ENCODE measurements around the gene SPOCK2. TPM values are rescaled to one million over a fixed set of nuclear protein-coding genes. Genes with fewer than 3 reads are reported as not detected.

Gene SPOCK2
- total RNA-seq, 2 experiments from 2014 or later, result 0.76 to 7.5 TPM

- Histone ChIP-seq H3K4me1 (ENCODE audit: insufficient read depth, low read length, poor library complexity, severe bottlenecking) (peaks cover 21% of the 10 kb centered on the region), H3K4me2 (ENCODE audit: low read length) (no peak overlapping the region), H4K20me1 (ENCODE audit: insufficient read depth, low read length) (no peaks in the 10 kb centered on the region), H3K4me3 (ENCODE audit: low read depth, low read length, poor library complexity, severe bottlenecking) (no peak overlapping the region), H3K27ac (ENCODE audit: low read depth, low read length, poor library complexity, severe bottlenecking) (no peak overlapping the region), H3K9me2 (ENCODE audit: insufficient read depth, low read length) (no peaks in the 10 kb centered on the region), H3K36me3 (ENCODE audit: insufficient read depth, low read length) (no peaks in the 10 kb centered on the region), H2AFZ (ENCODE audit: low read length) (no peak overlapping the region), H3K79me2 (ENCODE audit: insufficient read depth, low read depth, low read length) (no peaks in the 10 kb centered on the region), H3K9me3 (ENCODE audit: low read length) (no peaks in the 10 kb centered on the region)
- DNase-seq (ENCODE audit: low spot score), result no peak
- intact Hi-C loops (cut with micrococcal nuclease; ENCODE audit: unreplicated experiment), result no loop called here
- CTCF ChIA-PET (ENCODE audit: unreplicated experiment), result no interaction called here
- TF ChIP-seq CTCF (conservative IDR thresholded peaks at IDR 0.05; ENCODE audit: low read length) (no peak), EZH2phosphoT487 (IDR thresholded peaks at IDR 0.05; ENCODE audit: borderline replicate concordance, low read depth, low read length) (no peak)
- no TSS peak for BruUV-seq (replicated peaks)
- POLR2A ChIA-PET, result no interaction called here
Measured at GRCh38 chr10:72072639-72073038, 15.7 kb downstream of the SPOCK2 start.

GRCh38 chr10:72072046-72072445 lies 16.3 kb downstream of the SPOCK2 start:
- H3K9me2 ChIP-seq (ENCODE audit: insufficient read depth, low read length), result no peaks in the 10 kb centered on the region
- no peak for TF ChIP-seq EZH2phosphoT487 (IDR thresholded peaks at IDR 0.05; ENCODE audit: borderline replicate concordance, low read depth, low read length)
- TF ChIP-seq CTCF (conservative IDR thresholded peaks at IDR 0.05; ENCODE audit: low read length), result no peak
- no peak overlapping the region for H3K4me3 ChIP-seq (ENCODE audit: low read depth, low read length, poor library complexity, severe bottlenecking)
- H3K79me2 ChIP-seq (ENCODE audit: insufficient read depth, low read depth, low read length), result no peaks in the 10 kb centered on the region
- H3K4me1 ChIP-seq (ENCODE audit: insufficient read depth, low read length, poor library complexity, severe bottlenecking), result peaks cover 21% of the 10 kb centered on the region
- intact Hi-C loops (cut with micrococcal nuclease; ENCODE audit: unreplicated experiment), result no loop called here
- DNase-seq (ENCODE audit: low spot score), result no peak
- H3K36me3 ChIP-seq (ENCODE audit: insufficient read depth, low read length), result no peaks in the 10 kb centered on the region
- BruUV-seq (replicated peaks), result no TSS peak
- no peak overlapping the region for H3K27ac ChIP-seq (ENCODE audit: low read depth, low read length, poor library complexity, severe bottlenecking)
- H4K20me1 ChIP-seq (ENCODE audit: insufficient read depth, low read length), result no peaks in the 10 kb centered on the region
- no peaks in the 10 kb centered on the region for H3K9me3 ChIP-seq (ENCODE audit: low read length)
- no peak overlapping the region for H2AFZ ChIP-seq (ENCODE audit: low read length)
- H3K4me2 ChIP-seq (ENCODE audit: low read length), result no peak overlapping the region
- ChIA-PET POLR2A (no interaction called here), CTCF (ENCODE audit: unreplicated experiment) (no interaction called here)

GRCh38 chr10:72069751-72070526 lies 18.4 kb downstream of the SPOCK2 start:
- no peaks in the 10 kb centered on the region for H3K9me3 ChIP-seq (ENCODE audit: low read length)
- H3K79me2 ChIP-seq (ENCODE audit: insufficient read depth, low read depth, low read length), result no peaks in the 10 kb centered on the region
- H4K20me1 ChIP-seq (ENCODE audit: insufficient read depth, low read length), result no peaks in the 10 kb centered on the region
- no TSS peak for BruUV-seq (replicated peaks)
- ChIA-PET CTCF (ENCODE audit: unreplicated experiment) (interaction anchor here (0.6 kb wide), 2 partner anchors 9 to 16 kb away, joined by 3 to 8 read pairs; no protein-coding TSS in a partner anchor), POLR2A (interaction anchor here (0.7 kb wide), 1 partner anchor 28 kb away, joined by 3 read pairs; no protein-coding TSS in a partner anchor)
- H3K9me2 ChIP-seq (ENCODE audit: insufficient read depth, low read length), result no peaks in the 10 kb centered on the region
- no peak overlapping the region for H3K27ac ChIP-seq (ENCODE audit: low read depth, low read length, poor library complexity, severe bottlenecking)
- H3K4me2 ChIP-seq (ENCODE audit: low read length), result no peak overlapping the region
- TF ChIP-seq EZH2phosphoT487 (IDR thresholded peaks at IDR 0.05; ENCODE audit: borderline replicate concordance, low read depth, low read length) (no peak), CTCF (conservative IDR thresholded peaks at IDR 0.05; ENCODE audit: low read length) (peak; percentile 62)
- no peak overlapping the region for H2AFZ ChIP-seq (ENCODE audit: low read length)
- intact Hi-C loops (cut with micrococcal nuclease; ENCODE audit: unreplicated experiment), result no loop called here
- peaks cover under 1% of the 10 kb centered on the region for H3K4me1 ChIP-seq (ENCODE audit: insufficient read depth, low read length, poor library complexity, severe bottlenecking)
- no peaks in the 10 kb centered on the region for H3K36me3 ChIP-seq (ENCODE audit: insufficient read depth, low read length)
- no peak overlapping the region for H3K4me3 ChIP-seq (ENCODE audit: low read depth, low read length, poor library complexity, severe bottlenecking)
- no peak for DNase-seq (ENCODE audit: low spot score)

Measured in OCI-LY7 (cell line).